H1 (cell line): Measurements from ENCODE around the gene ASZ1. TPM values are rescaled to one million over a fixed set of nuclear protein-coding genes. Genes with fewer than 3 reads are reported as not detected.

Source experiments
- BACH1 ChIP-seq: IDR thresholded peaks from 2 replicates; pipeline ENCODE4 v1.6.1; 2012; ENCODE audit warnings: low read length, improper control_type of control experiment
- CTCF ChIP-seq, 3 experiments: IDR thresholded peaks; 1 replicate in 2 of 3; 2 replicates in 1 of 3; pipeline versions ENCODE4 v1.5.1 to v1.6.1; 2011; ENCODE audit warnings: low read length in 3 of 3, mild to moderate bottlenecking in 3 of 3, inconsistent platforms in 2 of 3, low read depth in 1 of 3, moderate library complexity in 1 of 3; ENCODE audit not compliant: insufficient read depth in 1 of 3; ENCODE audit errors: control extremely low read depth in 1 of 3
- EZH2 ChIP-seq: fragments of 200-600 bp; sonication (generic); IDR thresholded peaks from 2 replicates; pipeline ENCODE4 v1.7.1; 2012; ENCODE audit warnings: low read depth, mild to moderate bottlenecking, moderate library complexity, low read length, inconsistent platforms; ENCODE audit not compliant: severe bottlenecking
- GABPA ChIP-seq: IDR thresholded peaks from 2 replicates; pipeline ENCODE4 v1.6.1; 2011; ENCODE audit warnings: mild to moderate bottlenecking, low read length, moderate library complexity, borderline replicate concordance; ENCODE audit not compliant: insufficient read depth
- JUND ChIP-seq: IDR thresholded peaks from 2 replicates; pipeline ENCODE4 v1.6.1; 2011; ENCODE audit warnings: mild to moderate bottlenecking, improper control_type of control experiment, low read length
- POLR2A ChIP-seq, 2 experiments: IDR thresholded peaks; 1 replicate in 1 of 2; 2 replicates in 1 of 2; pipeline ENCODE4 v1.6.1; 2011; ENCODE audit warnings: low read depth in 2 of 2, low read length in 2 of 2, mild to moderate bottlenecking in 2 of 2; ENCODE audit errors: control extremely low read depth in 1 of 2
- SIN3A ChIP-seq, 2 experiments: IDR thresholded peaks in 1 of 2; conservative IDR thresholded peaks in 1 of 2; 2 replicates each; pipeline ENCODE4 v1.6.1; 2011 to 2012; ENCODE audit warnings: low read length in 2 of 2, improper control_type of control experiment in 1 of 2, low read depth in 1 of 2, mild to moderate bottlenecking in 1 of 2
- SIRT6 ChIP-seq: IDR thresholded peaks from one replicate; pipeline ENCODE4 v1.7.1; 2012; ENCODE audit warnings: low read length, inconsistent platforms
- polyA plus RNA-seq, 7 experiments: library from polyadenylated mRNA; depleted of rRNA in 3 of 7; stranded (reverse) in 5 of 7; unstranded in 2 of 7; fragments of >200 nt in 5 of 7; fragments of 200-250 nt in 2 of 7; gene quantifications; 1 replicate in 5 of 7; 2 replicates in 1 of 7; 4 replicates in 1 of 7; pipeline versions ENCODE4 v1.2.1 to v1.2.3, GENCODE V29; 2011 to 2013; ENCODE audit warnings: missing spikeins in 2 of 7, mixed read lengths in 2 of 7
- total RNA-seq: library from RNA; stranded (reverse); fragmentation: NEBNext Ultra II Directional; extraction: Animal tissue kit (Norgen Biotek cat#: 25700); gene quantifications from 2 replicates; pipeline ENCODE4 v1.2.1, GENCODE V29; 2021

ASZ1 gene
- total and polyA plus RNA-seq, 2 of the 8 experiments (the other 6 are each of a cell fraction or from before 2014, with no cell fraction given): not detected

- TF ChIP-seq GABPA (no peak), CTCF (IDR thresholded peaks at IDR 0.05; ENCODE audit: control extremely low read depth in 1 of 3, insufficient read depth in 1 of 3, low read depth in 1 of 3, low read length in 3 of 3) (peak in 2 of 3 experiments; percentile 21 to 34; a peak in 2 of 4 replicates), POLR2A (IDR thresholded peaks at IDR 0.05; ENCODE audit: control extremely low read depth in 1 of 2, low read depth in 2 of 2, low read length in 2 of 2) (no peak), EZH2 (no peak), BACH1 (no peak), JUND (no peak), SIN3A (conservative IDR thresholded peaks at IDR 0.05 in 1 of 2, IDR thresholded peaks at IDR 0.05 in 1 of 2; ENCODE audit: low read depth in 1 of 2, low read length in 2 of 2) (no peak), SIRT6 (no peak)
Observed at GRCh38 chr7:117458977-117459583, 31.8 kb upstream of the ASZ1 start (continued).
